Stimulated activated naive CD8-positive, alpha-beta T cell treated with anti-CD3 and anti-CD28 coated beads, Interleukin-15, amount 100 ng/mL, for 72 hours (primary cell): ENCODE data around the gene SETDB1.
A peak's percentile ranks its signal among the peaks of the same experiment; 100 is the strongest.
"Not testable (repeated sequence)": the region's sequence is repeated elsewhere in the genome, so short reads cannot be mapped to it uniquely, and the experiment has no call there.

Source experiments
- ATAC-seq: fragments of 150-1000 bp; cut with Tn5 transposase; 2 replicates; pipeline ENCODE4 v1.10.0; 2021; ENCODE audit warnings: mild to moderate bottlenecking, moderate library complexity
- DNase-seq, 2 donors: peaks; one replicate each; pipeline ENCODE4 v3.0.0; 2021 to 2022
- H3K27ac Mint-ChIP-seq, 2 donors: one replicate each; pipeline ENCODE4 v1.8.0; 2022; ENCODE audit warnings: mild to moderate bottlenecking in 2 of 2, mixed read lengths in 2 of 2, moderate library complexity in 2 of 2
- H3K27me3 Mint-ChIP-seq: one replicate; pipeline ENCODE4 v1.8.0; 2022; ENCODE audit warnings: mixed read lengths
- H3K4me1 Mint-ChIP-seq: one replicate; pipeline ENCODE4 v1.8.0; 2022; ENCODE audit warnings: mild to moderate bottlenecking, mixed read lengths
- H3K4me3 Mint-ChIP-seq, 2 donors: one replicate each; pipeline ENCODE4 v1.8.0; 2022; ENCODE audit warnings: mild to moderate bottlenecking in 2 of 2, mixed read lengths in 2 of 2, moderate library complexity in 1 of 2
- H3K9me3 Mint-ChIP-seq, 2 donors: one replicate each; pipeline ENCODE4 v1.8.0; 2022; ENCODE audit warnings: mixed read lengths in 2 of 2

The SETDB1 gene

GRCh38 chr1:150926097-150926741 is at the start of gene SETDB1:
Gene SETDB1, plus strand, starts transcription at chr1:150926363. Its CDS starts 1,352 bp downstream, at chr1:150927715.
- peak; percentile 90 for ATAC-seq
- H3K4me1 Mint-ChIP-seq: peaks cover 38% of the 10 kb centered on the region
- DNase-seq: peak; percentile 93 to 97
- peak within 1 kb of the TSS; percentile 91 to 96 for H3K4me3 Mint-ChIP-seq
- H3K27me3 Mint-ChIP-seq: no peaks in the 10 kb centered on the region
- no peaks in the 10 kb centered on the region for H3K9me3 Mint-ChIP-seq
- peak within 1 kb of the TSS; percentile 97 to 99 for H3K27ac Mint-ChIP-seq

- H3K27me3 Mint-ChIP-seq, H3K4me3 Mint-ChIP-seq, H3K27ac Mint-ChIP-seq, ATAC-seq, DNase-seq, H3K9me3 Mint-ChIP-seq: not testable (repeated sequence)
- H3K4me1 Mint-ChIP-seq: peaks cover 52% of the 10 kb centered on the region
Observed at GRCh38 chr1:150878931-150879330, 47.2 kb upstream of the SETDB1 start.

- H3K27me3 Mint-ChIP-seq: no peaks in the 10 kb centered on the region
- H3K9me3 Mint-ChIP-seq: no peaks in the 10 kb centered on the region
- H3K4me1 Mint-ChIP-seq: peaks cover 39% of the 10 kb centered on the region
- DNase-seq (no peak), ATAC-seq (no peak)
- H3K27ac Mint-ChIP-seq: no peak overlapping the region
- H3K4me3 Mint-ChIP-seq: no peak overlapping the region
Observed at GRCh38 chr1:150881331-150882070, 44.7 kb upstream of the SETDB1 start.

GRCh38 chr1:150883121-150883520 is 43.0 kb upstream of the SETDB1 start:
- not testable (repeated sequence) for H3K27me3 Mint-ChIP-seq, ATAC-seq, H3K4me3 Mint-ChIP-seq, DNase-seq, H3K9me3 Mint-ChIP-seq
- peaks cover 41% of the 10 kb centered on the region for H3K4me1 Mint-ChIP-seq
- peak overlapping the region in 1 of 2 donors; percentile 45 for H3K27ac Mint-ChIP-seq

- ATAC-seq (no peak), DNase-seq (no peak)
- H3K27me3 Mint-ChIP-seq: no peaks in the 10 kb centered on the region
- H3K9me3 Mint-ChIP-seq: no peaks in the 10 kb centered on the region
- no peak within 1 kb of the TSS for H3K27ac Mint-ChIP-seq
- peaks cover 62% of the 10 kb centered on the region for H3K4me1 Mint-ChIP-seq
- H3K4me3 Mint-ChIP-seq: no peak within 1 kb of the TSS
Observed at GRCh38 chr1:150887018-150887417, 39.1 kb upstream of the SETDB1 start, which contains the start of gene CTXND2. Gene CTXND2, plus strand, starts transcription at chr1:150887136. Its CDS starts 25,179 bp downstream, at chr1:150912315.

GRCh38 chr1:150888727-150889126 is 37.4 kb upstream of the SETDB1 start:
- Mint-ChIP-seq H3K27ac (no peak overlapping the region), H3K27me3 (no peaks in the 10 kb centered on the region), H3K4me1 (peaks cover 48% of the 10 kb centered on the region), H3K9me3 (no peaks in the 10 kb centered on the region), H3K4me3 (no peak overlapping the region)
- no peak for DNase-seq
- no peak for ATAC-seq

GRCh38 chr1:150890033-150890416 is 36.1 kb upstream of the SETDB1 start:
- H3K27ac Mint-ChIP-seq: peak overlapping the region; percentile 35 to 63
- peaks cover 43% of the 10 kb centered on the region for H3K4me1 Mint-ChIP-seq
- DNase-seq: no peak
- H3K9me3 Mint-ChIP-seq: no peaks in the 10 kb centered on the region
- H3K27me3 Mint-ChIP-seq: no peaks in the 10 kb centered on the region
- H3K4me3 Mint-ChIP-seq: peak overlapping the region; percentile 46 to 70
- peak; percentile 97 for ATAC-seq

GRCh38 chr1:150893336-150893913 is 32.7 kb upstream of the SETDB1 start:
- ATAC-seq: no peak
- no peaks in the 10 kb centered on the region for H3K9me3 Mint-ChIP-seq

GRCh38 chr1:150895618-150896017 is 30.5 kb upstream of the SETDB1 start:
- ATAC-seq (no peak), DNase-seq (no peak)
- Mint-ChIP-seq H3K4me1 (peaks cover 24% of the 10 kb centered on the region), H3K9me3 (no peaks in the 10 kb centered on the region), H3K4me3 (no peak overlapping the region), H3K27ac (no peak overlapping the region), H3K27me3 (no peaks in the 10 kb centered on the region)

More at GRCh38 chr1:150893336-150893913, 32.7 kb upstream of the SETDB1 start:
- Mint-ChIP-seq H3K27ac (no peak overlapping the region), H3K4me3 (no peak overlapping the region), H3K27me3 (no peaks in the 10 kb centered on the region), H3K4me1 (peaks cover 43% of the 10 kb centered on the region)
- DNase-seq: no peak

- ATAC-seq, H3K4me3 Mint-ChIP-seq, H3K27ac Mint-ChIP-seq, H3K9me3 Mint-ChIP-seq, H3K27me3 Mint-ChIP-seq, DNase-seq: not testable (repeated sequence)
- peaks cover 10% of the 10 kb centered on the region for H3K4me1 Mint-ChIP-seq
Observed at GRCh38 chr1:150899795-150900194, 26.4 kb upstream of the SETDB1 start.

GRCh38 chr1:150902346-150902745 is 23.8 kb upstream of the SETDB1 start:
- H3K9me3 Mint-ChIP-seq: no peaks in the 10 kb centered on the region
- H3K27me3 Mint-ChIP-seq: no peaks in the 10 kb centered on the region
- DNase-seq (no peak), ATAC-seq (no peak)
- peak overlapping the region in 1 of 2 donors; percentile 55 for H3K27ac Mint-ChIP-seq
- H3K4me3 Mint-ChIP-seq: no peak overlapping the region
- H3K4me1 Mint-ChIP-seq: peaks cover 11% of the 10 kb centered on the region

GRCh38 chr1:150902751-150903150 is 23.4 kb upstream of the SETDB1 start:
- Mint-ChIP-seq H3K4me3 (no peak overlapping the region), H3K27me3 (no peaks in the 10 kb centered on the region), H3K27ac (no peak overlapping the region), H3K4me1 (peaks cover 15% of the 10 kb centered on the region), H3K9me3 (no peaks in the 10 kb centered on the region)
- ATAC-seq (no peak), DNase-seq (no peak)

GRCh38 chr1:150905301-150905700 is 20.9 kb upstream of the SETDB1 start:
- no peak overlapping the region for H3K27ac Mint-ChIP-seq
- no peaks in the 10 kb centered on the region for H3K9me3 Mint-ChIP-seq
- DNase-seq (no peak), ATAC-seq (no peak)
- no peak overlapping the region for H3K4me3 Mint-ChIP-seq
- H3K27me3 Mint-ChIP-seq: no peaks in the 10 kb centered on the region
- H3K4me1 Mint-ChIP-seq: peaks cover 23% of the 10 kb centered on the region

GRCh38 chr1:150906329-150906728 is 19.8 kb upstream of the SETDB1 start:
- H3K27ac Mint-ChIP-seq: no peak overlapping the region
- ATAC-seq (no peak), DNase-seq (no peak)
- no peak overlapping the region for H3K4me3 Mint-ChIP-seq
- no peaks in the 10 kb centered on the region for H3K9me3 Mint-ChIP-seq
- peaks cover 23% of the 10 kb centered on the region for H3K4me1 Mint-ChIP-seq
- H3K27me3 Mint-ChIP-seq: no peaks in the 10 kb centered on the region

- Mint-ChIP-seq H3K27me3 (no peaks in the 10 kb centered on the region), H3K27ac (no peak overlapping the region), H3K4me1 (peaks cover 23% of the 10 kb centered on the region), H3K4me3 (no peak overlapping the region), H3K9me3 (no peaks in the 10 kb centered on the region)
- DNase-seq: no peak
- no peak for ATAC-seq
Observed at GRCh38 chr1:150906813-150907212, 19.4 kb upstream of the SETDB1 start.

- Mint-ChIP-seq H3K27me3 (no peaks in the 10 kb centered on the region), H3K4me3 (no peak overlapping the region), H3K4me1 (peaks cover 23% of the 10 kb centered on the region), H3K9me3 (no peaks in the 10 kb centered on the region), H3K27ac (no peak overlapping the region)
- DNase-seq: no peak
- no peak for ATAC-seq
Observed at GRCh38 chr1:150909585-150910180, 16.5 kb upstream of the SETDB1 start.
